GM12801 (cell line): Measurements from ENCODE around the gene KRT2.

ENCODE experiments used
- CTCF ChIP-seq: IDR thresholded peaks from one replicate; pipeline ENCODE4 v1.5.1; 2011; ENCODE audit warnings: control low read depth; ENCODE audit not compliant: insufficient read length; ENCODE audit errors: extremely low read depth

Gene KRT2

DNA sequence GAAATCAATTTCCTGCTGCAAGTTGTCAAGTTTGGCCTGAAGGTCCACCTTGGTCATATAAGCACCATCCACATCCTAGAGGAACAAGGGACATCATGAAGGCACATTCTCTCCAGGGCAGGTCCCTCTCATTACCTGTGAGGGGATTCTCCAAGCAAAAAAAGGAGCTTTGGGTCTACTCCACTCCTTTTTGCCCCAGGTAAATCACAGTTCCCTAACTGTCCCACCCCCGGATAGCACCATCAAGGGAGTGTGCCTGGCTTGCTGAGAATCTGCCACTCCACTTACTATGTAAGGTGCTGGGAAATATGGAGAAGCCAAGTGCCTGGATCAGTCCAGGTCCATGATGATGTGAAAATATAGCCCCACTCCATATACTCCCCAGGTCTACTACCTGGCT lies 25.7 kb upstream of the KRT2 start:
- TF ChIP-seq CTCF: no peak

DNA sequence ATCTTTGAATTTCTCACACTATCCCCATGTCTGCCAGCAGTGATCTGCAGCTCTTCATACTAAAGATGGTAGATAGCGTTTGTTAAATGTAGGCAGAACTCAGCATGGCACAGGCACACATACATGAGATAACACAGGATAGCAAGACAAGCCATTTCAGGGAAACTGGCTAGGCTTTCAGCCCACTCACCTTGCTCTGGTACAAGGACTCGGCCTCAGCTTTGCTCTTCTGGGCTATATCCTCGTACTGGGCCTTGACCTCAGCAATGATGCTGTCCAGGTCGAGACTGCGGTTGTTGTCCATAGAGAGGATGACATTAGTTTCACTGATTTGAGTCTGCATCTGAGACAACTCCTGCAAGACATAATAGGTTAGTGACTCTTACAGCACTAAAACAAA lies 25.1 kb upstream of the KRT2 start:
- no peak for TF ChIP-seq CTCF

GRCh38 chr12:52676163-52676562 lies 24.2 kb upstream of the KRT2 start:
- no peak for TF ChIP-seq CTCF

- no peak for TF ChIP-seq CTCF
Measured at GRCh38 chr12:52675301-52675701, 23.3 kb upstream of the KRT2 start.

DNA sequence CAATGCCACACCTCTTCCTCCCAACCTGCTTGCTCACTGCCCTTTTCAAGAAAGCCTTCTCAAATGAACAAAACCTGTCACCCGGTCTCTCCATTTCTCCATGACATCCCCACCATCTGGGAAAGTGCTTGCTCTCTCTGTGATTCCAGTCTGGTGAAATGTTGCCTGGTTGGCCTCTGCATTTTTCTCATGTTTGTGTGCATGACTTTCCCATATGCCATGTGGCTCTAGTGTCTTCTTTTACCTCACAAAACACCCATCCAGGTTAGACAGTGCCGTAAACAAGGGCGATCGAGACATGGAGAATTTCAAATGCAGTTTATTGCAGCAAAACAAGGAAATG lies 22.4 kb upstream of the KRT2 start:
- TF ChIP-seq CTCF: no peak

GRCh38 chr12:52673713-52674432 lies 21.9 kb upstream of the KRT2 start:
- no peak for TF ChIP-seq CTCF

DNA sequence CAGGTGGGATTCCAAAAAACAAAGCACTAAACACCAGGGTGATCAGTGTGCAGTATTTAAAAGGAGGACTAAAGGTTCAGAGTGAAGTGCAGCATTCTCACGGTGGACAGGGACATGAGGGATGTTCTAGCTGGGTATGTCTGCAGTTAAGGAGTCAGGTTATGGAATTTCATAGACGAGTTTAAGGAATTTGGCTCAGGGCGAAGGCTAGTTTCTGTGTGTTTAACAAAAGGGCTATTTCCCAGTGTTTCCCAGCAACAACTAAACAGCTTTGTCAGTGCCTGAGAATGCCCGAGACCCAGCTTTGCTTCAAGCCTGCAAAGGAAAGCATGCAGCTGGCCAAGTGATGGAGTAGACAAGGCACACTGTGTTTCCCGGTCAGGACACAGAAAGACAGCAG lies 21.2 kb upstream of the KRT2 start:
- TF ChIP-seq CTCF: no peak
